MM.1S (cell line): ENCODE results near the gene MTARC2.

ENCODE experiments used
- DNase-seq: peaks from one replicate; pipeline ENCODE4 v3.0.0-alpha.2; 2015
- H2AFZ ChIP-seq: fragments of 300-600 bp; sonication (generic); 2 replicates; pipeline ENCODE4 v1.6.0; 2016; ENCODE audit warnings: antibody characterized with exemption, low read length
- H3F3A ChIP-seq: fragments of 300-600 bp; sonication (generic); 2 replicates; pipeline ENCODE4 v1.6.1; 2016; ENCODE audit warnings: mild to moderate bottlenecking, antibody characterized with exemption, low read length, moderate library complexity, mixed read lengths; ENCODE audit not compliant: insufficient read depth
- H3K27ac ChIP-seq: fragments of 300-600 bp; sonication (generic); 2 replicates; pipeline ENCODE4 v1.5.1; 2016; ENCODE audit warnings: mild to moderate bottlenecking, low read length
- H3K27me3 ChIP-seq: fragments of 300-600 bp; sonication (generic); replicated peaks from 2 replicates; pipeline ENCODE4 v1.6.0; 2016; ENCODE audit warnings: low read length; ENCODE audit not compliant: insufficient read depth
- H3K36me3 ChIP-seq: fragments of 300-600 bp; sonication (generic); replicated peaks from 2 replicates; pipeline ENCODE4 v1.6.1; 2016; ENCODE audit warnings: mild to moderate bottlenecking, low read length, mixed read lengths; ENCODE audit not compliant: insufficient read depth
- H3K4me1 ChIP-seq: fragments of 300-600 bp; sonication (generic); 2 replicates; pipeline ENCODE4 v1.6.1; 2016; ENCODE audit warnings: low read length, mixed read lengths
- H3K4me2 ChIP-seq: fragments of 300-600 bp; sonication (generic); 2 replicates; pipeline ENCODE4 v1.6.0; 2016; ENCODE audit warnings: low read depth, low read length
- H3K4me3 ChIP-seq: fragments of 300-600 bp; sonication (generic); 2 replicates; pipeline ENCODE4 v1.5.1; 2016; ENCODE audit warnings: low read length, mixed read lengths
- H3K79me2 ChIP-seq: fragments of 300-600 bp; sonication (generic); 2 replicates; pipeline ENCODE4 v1.6.1; 2016; ENCODE audit warnings: mixed run types, low read length, mixed read lengths
- H3K9ac ChIP-seq: fragments of 300-600 bp; sonication (generic); 2 replicates; pipeline ENCODE4 v1.6.1; 2016; ENCODE audit warnings: low read length, mixed read lengths
- H3K9me2 ChIP-seq: fragments of 300-600 bp; sonication (generic); replicated peaks from 2 replicates; pipeline ENCODE4 v1.6.1; 2016; ENCODE audit warnings: mild to moderate bottlenecking, low read length, mixed read lengths; ENCODE audit not compliant: insufficient read depth
- H3K9me3 ChIP-seq: fragments of 300-600 bp; sonication (generic); replicated peaks from 2 replicates; pipeline ENCODE4 v1.6.1; 2016; ENCODE audit warnings: mild to moderate bottlenecking, low read length, mixed read lengths; ENCODE audit not compliant: insufficient read depth
- H4K20me1 ChIP-seq: fragments of 300-600 bp; sonication (generic); 2 replicates; pipeline ENCODE4 v1.6.1; 2016; ENCODE audit warnings: mild to moderate bottlenecking, low read length, moderate library complexity, mixed read lengths; ENCODE audit not compliant: insufficient read depth
- CTCF ChIP-seq: fragments of 300-600 bp; sonication (generic); IDR thresholded peaks from 2 replicates; pipeline ENCODE4 v1.5.1; 2016; ENCODE audit warnings: antibody characterized with exemption, low read length, mixed read lengths
- EZH2 ChIP-seq: fragments of 300-600 bp; sonication (generic); optimal IDR thresholded peaks from 2 replicates; pipeline ENCODE3; 2017; ENCODE audit warnings: low read depth, mild to moderate bottlenecking, antibody characterized with exemption, low read length, mixed read lengths
- EZH2phosphoT487 ChIP-seq: fragments of 300-600 bp; sonication (generic); IDR thresholded peaks from 2 replicates; pipeline ENCODE4 v1.6.1; 2018; ENCODE audit warnings: antibody characterized with exemption, low read length

The MTARC2 gene

GRCh38 chr1:220741825-220742224, 6.3 kb upstream of the MTARC2 start:
- Histone ChIP-seq H3K27me3 (no peaks in the 10 kb centered on the region), H3K79me2 (no peaks in the 10 kb centered on the region), H3K36me3 (no peaks in the 10 kb centered on the region), H3K4me2 (no peak overlapping the region), H3F3A (no peaks in the 10 kb centered on the region), H3K27ac (no peak overlapping the region), H3K9ac (no peak overlapping the region), H4K20me1 (no peaks in the 10 kb centered on the region), H3K4me3 (no peak overlapping the region), H3K9me2 (no peaks in the 10 kb centered on the region), H2AFZ (no peak overlapping the region), H3K4me1 (no peaks in the 10 kb centered on the region), H3K9me3 (no peaks in the 10 kb centered on the region)
- no peak for TF ChIP-seq EZH2phosphoT487
- no peak for TF ChIP-seq EZH2
- no peak for TF ChIP-seq CTCF
- no peak for DNase-seq

- DNase-seq = no peak
- no peak overlapping the region for H3K4me3 ChIP-seq
- H2AFZ ChIP-seq = no peak overlapping the region
- no peaks in the 10 kb centered on the region for H3K36me3 ChIP-seq
- H3K4me2 ChIP-seq = no peak overlapping the region
- H4K20me1 ChIP-seq = no peaks in the 10 kb centered on the region
- H3K9me3 ChIP-seq = no peaks in the 10 kb centered on the region
- H3K4me1 ChIP-seq = 0 out of 2 replicates have a peak, but pooled peaks cover under 1% of the 10 kb centered on the region
- H3K27me3 ChIP-seq = no peaks in the 10 kb centered on the region
- no peaks in the 10 kb centered on the region for H3K9me2 ChIP-seq
- no peak overlapping the region for H3K27ac ChIP-seq
- H3F3A ChIP-seq = no peaks in the 10 kb centered on the region
- no peak overlapping the region for H3K9ac ChIP-seq
- no peaks in the 10 kb centered on the region for H3K79me2 ChIP-seq
- no peak for TF ChIP-seq EZH2phosphoT487
- no peak for TF ChIP-seq EZH2
These were observed 5.6 kb upstream of the MTARC2 start for GRCh38 chr1:220742520-220742919.

GRCh38 chr1:220746851-220747250, 1.3 kb upstream of the MTARC2 start:
- H3K9ac ChIP-seq = no peak overlapping the region
- H3F3A ChIP-seq = no peaks in the 10 kb centered on the region; the same call in 1 of the 2 replicates
- H3K36me3 ChIP-seq = no peaks in the 10 kb centered on the region
- DNase-seq = no peak
- no peak overlapping the region for H3K4me3 ChIP-seq
- H3K4me1 ChIP-seq = peaks cover 17% of the 10 kb centered on the region
- no peak overlapping the region for H3K4me2 ChIP-seq
- no peaks in the 10 kb centered on the region for H4K20me1 ChIP-seq
- H3K27ac ChIP-seq = no peak overlapping the region
- H3K9me2 ChIP-seq = no peaks in the 10 kb centered on the region
- peaks cover 33% of the 10 kb centered on the region for H3K79me2 ChIP-seq
- TF ChIP-seq EZH2phosphoT487 (no peak), CTCF (no peak), EZH2 (no peak)
- H3K27me3 ChIP-seq = no peaks in the 10 kb centered on the region
- H2AFZ ChIP-seq = no peak overlapping the region
- no peaks in the 10 kb centered on the region for H3K9me3 ChIP-seq

- H3K79me2 ChIP-seq = peaks cover 40% of the 10 kb centered on the region
- H3F3A ChIP-seq = no peaks in the 10 kb centered on the region; the same call in 1 of the 2 replicates
- no peaks in the 10 kb centered on the region for H3K27me3 ChIP-seq
- no peak overlapping the region; the same call in 1 of the 2 replicates for H3K27ac ChIP-seq
- H3K36me3 ChIP-seq = no peaks in the 10 kb centered on the region
- peak overlapping the region; percentile 65 for H3K4me2 ChIP-seq
- peak overlapping the region; percentile 62 for H2AFZ ChIP-seq
- no peaks in the 10 kb centered on the region for H3K9me3 ChIP-seq
- TF ChIP-seq EZH2phosphoT487 = no peak
- no peak for TF ChIP-seq EZH2
- no peak for TF ChIP-seq CTCF
- H4K20me1 ChIP-seq = no peaks in the 10 kb centered on the region
- peak overlapping the region; percentile 79 for H3K4me3 ChIP-seq
- no peaks in the 10 kb centered on the region for H3K9me2 ChIP-seq
- H3K4me1 ChIP-seq = peaks cover 17% of the 10 kb centered on the region
- no peak for DNase-seq
- peak overlapping the region; percentile 67; the same call in 1 of the 2 replicates for H3K9ac ChIP-seq
These were observed 559 bp upstream of the MTARC2 start for GRCh38 chr1:220747437-220748088.
